ENCODE results near the gene TMA7.

Gene TMA7

DNA sequence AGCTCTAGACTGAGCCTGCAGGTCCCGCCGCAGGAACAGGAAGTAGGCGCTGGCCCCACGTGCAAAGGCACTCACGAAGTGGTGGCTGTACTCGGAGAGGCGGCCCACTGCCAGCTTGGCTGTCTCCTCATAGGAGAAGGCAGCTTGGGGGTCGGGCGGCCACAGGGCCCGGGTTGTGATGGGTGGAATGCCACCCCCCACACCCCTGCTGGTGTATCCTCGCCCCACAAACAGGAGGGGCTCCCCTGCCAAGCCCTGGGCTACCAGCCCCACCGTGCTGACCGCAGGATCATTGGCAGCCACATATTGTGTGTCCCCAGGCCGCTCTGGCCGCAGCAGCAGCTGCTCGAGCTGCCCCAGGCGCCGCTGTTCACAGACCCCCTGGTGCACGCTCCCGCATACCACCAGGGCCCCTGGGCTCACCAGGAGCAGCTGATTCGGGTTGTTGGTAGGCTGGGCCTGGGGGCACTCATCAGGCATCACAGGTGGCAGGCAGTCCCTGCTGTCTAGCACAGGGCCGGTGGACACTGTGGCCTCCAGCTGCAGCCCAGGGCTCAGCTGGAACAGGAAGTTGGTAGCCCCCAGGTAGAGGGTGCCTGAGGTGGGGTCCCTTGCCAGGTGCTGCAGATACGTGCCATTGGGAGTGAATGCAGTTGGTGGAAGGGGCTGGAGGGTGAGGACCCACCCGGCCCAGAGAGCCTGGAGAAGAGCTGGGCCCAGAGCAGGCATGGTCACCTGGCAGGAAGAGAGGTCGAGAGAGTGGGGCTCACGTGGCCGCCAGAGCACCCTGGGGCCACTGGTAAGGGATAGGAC lies 16.0 kb upstream of the TMA7 start:
- Histone ChIP-seq H3K4me3 (ENCODE audit: extremely low read depth, insufficient read depth, low read length, poor library complexity, severe bottlenecking) (no peak overlapping the region), H3K36me3 (ENCODE audit: control insufficient read depth, insufficient read depth, low read length) (peaks cover 29% of the 10 kb centered on the region), H3K4me1 (ENCODE audit: control insufficient read depth, insufficient read depth, low read length, poor library complexity, severe bottlenecking) (peaks cover 25% of the 10 kb centered on the region), H3K9me3 (ENCODE audit: control insufficient read depth, low read length) (no peaks in the 10 kb centered on the region), H3K27ac (ENCODE audit: low read depth, low read length, severe bottlenecking) (no peak overlapping the region)
- 95 to 96% methylated on average over 22 to 25 of the region's 27 CpGs for WGBS, 2 experiments (ENCODE audit: insufficient coverage in 2 of 2)

DNA sequence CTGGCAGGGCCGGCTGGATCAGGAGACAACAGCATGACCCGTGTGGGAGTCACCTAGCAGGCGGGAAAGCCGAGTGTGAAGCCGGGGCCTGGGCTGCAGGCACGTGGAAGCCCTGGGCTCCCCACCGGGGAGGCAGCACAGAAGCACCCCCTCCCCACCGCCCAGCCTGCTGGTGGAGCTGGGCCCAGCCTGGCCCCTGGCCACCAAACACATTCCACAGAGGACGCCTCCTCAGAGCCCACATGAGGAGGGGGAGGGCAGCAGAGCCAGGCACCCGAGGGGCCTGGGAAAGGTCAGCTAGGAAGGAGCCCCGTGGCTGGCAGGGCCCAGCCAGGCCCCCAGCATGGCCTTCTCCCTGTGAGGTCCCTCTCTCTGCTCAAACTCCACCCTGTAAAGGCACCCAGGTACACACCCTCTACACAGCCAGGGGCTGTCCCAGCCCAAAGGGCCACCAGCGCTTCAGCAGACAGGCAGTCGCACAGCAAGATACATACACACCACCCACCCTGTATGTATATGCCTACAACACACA lies 14.7 kb upstream of the TMA7 start:
- Histone ChIP-seq H3K9me3 (ENCODE audit: control insufficient read depth, low read length) (no peaks in the 10 kb centered on the region), H3K4me1 (ENCODE audit: control insufficient read depth, insufficient read depth, low read length, poor library complexity, severe bottlenecking) (peaks cover 28% of the 10 kb centered on the region), H3K4me3 (ENCODE audit: extremely low read depth, insufficient read depth, low read length, poor library complexity, severe bottlenecking) (no peak overlapping the region), H3K27ac (ENCODE audit: low read depth, low read length, severe bottlenecking) (no peak overlapping the region), H3K36me3 (ENCODE audit: control insufficient read depth, insufficient read depth, low read length) (peaks cover 23% of the 10 kb centered on the region)
- WGBS, 2 experiments (ENCODE audit: insufficient coverage in 2 of 2): 77 to 90% methylated on average over 5 to 9 of the region's 13 CpGs

DNA sequence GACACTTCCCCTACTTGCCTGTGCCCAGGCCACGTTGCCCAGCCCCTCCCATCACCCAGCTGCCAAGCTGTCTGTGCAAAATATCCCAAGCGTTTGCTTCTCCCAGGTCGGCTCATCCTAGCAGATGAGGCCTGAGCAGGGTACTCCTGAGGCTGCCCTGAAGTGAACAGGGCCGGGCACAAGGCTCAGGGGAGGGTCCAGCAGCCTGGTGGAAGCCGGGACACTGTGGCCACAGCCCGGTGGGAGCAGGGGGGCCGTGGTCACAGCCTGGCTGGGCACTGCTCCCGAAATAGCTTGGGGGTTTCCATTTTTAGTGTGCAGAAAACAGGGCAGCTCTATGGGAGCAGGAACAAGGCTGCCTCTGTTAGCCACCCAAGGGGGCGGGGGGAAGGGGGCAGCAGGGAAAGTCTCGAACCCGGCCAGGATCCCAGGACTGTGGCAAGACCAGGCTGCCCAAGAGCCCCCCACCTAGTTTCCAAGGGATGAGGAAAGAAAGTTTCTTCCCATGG lies 13.6 kb upstream of the TMA7 start:
- Histone ChIP-seq H3K27ac (ENCODE audit: low read depth, low read length, severe bottlenecking) (no peak overlapping the region), H3K4me3 (ENCODE audit: extremely low read depth, insufficient read depth, low read length, poor library complexity, severe bottlenecking) (no peak overlapping the region), H3K9me3 (ENCODE audit: control insufficient read depth, low read length) (no peaks in the 10 kb centered on the region), H3K36me3 (ENCODE audit: control insufficient read depth, insufficient read depth, low read length) (peaks cover 21% of the 10 kb centered on the region), H3K4me1 (ENCODE audit: control insufficient read depth, insufficient read depth, low read length, poor library complexity, severe bottlenecking) (peaks cover 31% of the 10 kb centered on the region)
- WGBS, 2 experiments (ENCODE audit: insufficient coverage in 2 of 2): 80 to 86% methylated on average over 6 to 11 of the region's 11 CpGs

DNA sequence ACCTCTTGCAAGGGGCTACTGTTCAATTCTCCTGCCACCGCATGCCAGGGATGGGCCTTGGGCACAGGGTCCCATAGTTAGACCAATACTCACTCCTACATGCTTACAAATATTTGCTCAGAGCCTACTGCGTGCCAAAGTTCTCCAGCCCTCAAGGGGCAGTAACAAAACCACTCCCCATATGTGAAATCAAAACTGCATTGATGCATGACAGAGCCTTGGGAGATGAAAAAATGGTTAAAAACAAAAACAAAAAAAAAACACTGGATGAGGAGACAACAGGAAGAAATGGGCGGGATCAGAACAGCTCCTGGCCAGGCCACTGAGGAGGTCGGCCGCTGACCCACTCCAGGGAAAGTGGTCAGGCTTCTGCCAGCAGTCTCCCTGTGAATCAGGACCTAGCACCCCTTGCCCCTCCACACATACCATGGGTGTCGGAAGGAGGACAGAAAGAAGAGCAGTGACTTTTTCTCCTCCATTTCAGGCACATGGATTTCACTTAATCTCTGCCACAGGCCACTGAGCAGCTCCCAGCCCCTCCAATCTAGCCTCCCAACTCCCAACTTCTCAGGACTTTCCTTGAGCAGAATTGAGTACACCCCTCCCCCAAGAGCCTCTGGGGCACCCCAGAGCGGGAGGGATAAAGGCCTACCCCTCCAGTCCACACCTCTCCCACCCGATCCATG lies 13.0 kb upstream of the TMA7 start:
- Histone ChIP-seq H3K36me3 (ENCODE audit: control insufficient read depth, insufficient read depth, low read length) (peaks cover 27% of the 10 kb centered on the region), H3K4me3 (ENCODE audit: extremely low read depth, insufficient read depth, low read length, poor library complexity, severe bottlenecking) (no peak overlapping the region), H3K9me3 (ENCODE audit: control insufficient read depth, low read length) (no peaks in the 10 kb centered on the region), H3K4me1 (ENCODE audit: control insufficient read depth, insufficient read depth, low read length, poor library complexity, severe bottlenecking) (peaks cover 31% of the 10 kb centered on the region), H3K27ac (ENCODE audit: low read depth, low read length, severe bottlenecking) (peak overlapping the region; percentile 41)
- 76 to 91% methylated on average over 3 to 6 of the region's 8 CpGs for WGBS, 2 experiments (ENCODE audit: insufficient coverage in 2 of 2)

DNA sequence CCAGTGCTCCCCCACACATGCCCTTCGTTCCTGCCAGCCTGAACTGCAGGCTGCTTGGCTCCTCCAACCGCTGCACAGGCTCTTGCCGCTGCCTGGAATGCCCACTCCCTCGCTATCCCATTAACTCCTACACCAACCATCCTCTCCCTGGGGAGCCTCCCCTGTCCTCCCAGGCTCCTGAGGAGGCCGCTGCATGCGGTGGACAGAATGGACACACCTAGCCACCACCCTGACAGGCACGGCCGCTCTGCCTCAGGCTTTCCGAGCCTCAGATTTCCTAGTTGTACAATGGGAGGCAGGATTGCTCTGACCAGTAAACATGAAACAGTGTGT lies 12.5 kb upstream of the TMA7 start:
- peaks cover 33% of the 10 kb centered on the region for H3K4me1 ChIP-seq (ENCODE audit: control insufficient read depth, insufficient read depth, low read length, poor library complexity, severe bottlenecking)
- WGBS, 2 experiments (ENCODE audit: insufficient coverage in 2 of 2): 89 to 91% methylated on average over 6 to 8 of the region's 9 CpGs
- no peak overlapping the region for H3K27ac ChIP-seq (ENCODE audit: low read depth, low read length, severe bottlenecking)
- peaks cover 32% of the 10 kb centered on the region for H3K36me3 ChIP-seq (ENCODE audit: control insufficient read depth, insufficient read depth, low read length)
- H3K9me3 ChIP-seq (ENCODE audit: control insufficient read depth, low read length): no peaks in the 10 kb centered on the region
- H3K4me3 ChIP-seq (ENCODE audit: extremely low read depth, insufficient read depth, low read length, poor library complexity, severe bottlenecking): peak overlapping the region; percentile 6

DNA sequence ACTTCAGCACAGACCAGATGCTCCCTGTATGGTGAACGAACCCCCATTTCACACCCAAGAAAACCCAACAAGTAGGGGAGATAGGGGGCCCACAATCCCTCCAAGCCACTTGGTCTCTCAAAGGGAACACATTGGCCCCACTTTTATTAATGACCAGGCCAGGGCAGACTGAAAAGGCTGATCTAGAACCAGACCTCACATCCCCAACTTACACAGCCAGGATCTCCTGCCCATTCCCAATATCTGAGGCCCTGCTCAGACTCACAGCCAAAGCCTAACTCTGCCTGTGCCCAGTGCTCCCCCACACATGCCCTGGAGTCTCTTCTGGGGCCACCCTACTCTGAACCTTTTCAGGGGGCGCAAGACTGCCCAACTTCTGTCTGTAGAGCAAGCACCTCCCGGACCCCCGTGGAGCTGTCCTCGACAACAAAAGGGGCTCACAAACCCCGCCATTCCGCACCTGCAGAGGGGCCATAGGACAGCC lies 11.9 kb upstream of the TMA7 start:
- H3K36me3 ChIP-seq (ENCODE audit: control insufficient read depth, insufficient read depth, low read length): peaks cover 38% of the 10 kb centered on the region
- WGBS, 2 experiments (ENCODE audit: insufficient coverage in 2 of 2): 25 to 33% methylated on average over 6 of the region's 7 CpGs
- no peak overlapping the region for H3K27ac ChIP-seq (ENCODE audit: low read depth, low read length, severe bottlenecking)
- no peaks in the 10 kb centered on the region for H3K9me3 ChIP-seq (ENCODE audit: control insufficient read depth, low read length)
- peak overlapping the region; percentile 59 for H3K4me3 ChIP-seq (ENCODE audit: extremely low read depth, insufficient read depth, low read length, poor library complexity, severe bottlenecking)
- H3K4me1 ChIP-seq (ENCODE audit: control insufficient read depth, insufficient read depth, low read length, poor library complexity, severe bottlenecking): peaks cover 38% of the 10 kb centered on the region

DNA sequence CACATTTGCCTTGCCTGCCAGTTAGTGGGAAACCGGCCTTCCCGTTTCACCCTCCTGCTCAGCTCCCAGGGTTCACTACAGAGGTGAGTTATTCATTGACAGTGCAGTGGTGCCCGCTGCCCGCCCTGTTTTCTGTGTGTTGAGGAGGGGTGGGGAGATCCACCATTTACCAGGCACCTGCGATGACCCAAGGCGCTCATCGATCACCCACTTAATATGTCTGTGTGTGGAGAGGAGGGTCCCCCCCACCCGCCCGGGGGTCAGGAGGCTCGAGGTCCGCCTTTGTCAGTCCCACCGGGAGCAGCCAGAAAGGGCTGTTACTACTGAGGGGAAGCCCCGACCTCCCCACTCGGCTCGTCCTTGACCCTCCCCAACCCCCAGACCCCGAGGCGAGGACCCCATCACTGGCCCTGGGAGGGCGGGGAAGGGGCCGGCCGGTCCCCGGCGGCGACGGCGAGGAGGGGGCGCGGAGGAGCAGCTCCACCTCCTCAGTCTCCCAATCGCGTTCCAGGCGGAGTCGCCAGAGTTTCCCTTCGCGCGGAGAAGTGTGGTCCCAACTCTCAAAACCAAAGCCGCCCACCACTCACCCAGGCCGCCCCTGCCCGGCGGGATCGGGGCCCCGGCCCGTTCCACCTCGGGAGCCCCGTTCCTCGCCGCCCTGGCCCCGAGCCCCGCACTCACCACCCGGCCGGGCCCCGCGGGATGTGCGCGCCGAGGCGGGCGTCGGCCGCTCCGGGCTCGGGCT lies 11.3 kb upstream of the TMA7 start:
- Histone ChIP-seq H3K4me3 (ENCODE audit: extremely low read depth, insufficient read depth, low read length, poor library complexity, severe bottlenecking) (peak overlapping the region; percentile 59), H3K4me1 (ENCODE audit: control insufficient read depth, insufficient read depth, low read length, poor library complexity, severe bottlenecking) (peaks cover 38% of the 10 kb centered on the region)
- 0% methylated on average over 43 to 49 of the region's 60 CpGs for WGBS, 2 experiments (ENCODE audit: insufficient coverage in 2 of 2)

DNA sequence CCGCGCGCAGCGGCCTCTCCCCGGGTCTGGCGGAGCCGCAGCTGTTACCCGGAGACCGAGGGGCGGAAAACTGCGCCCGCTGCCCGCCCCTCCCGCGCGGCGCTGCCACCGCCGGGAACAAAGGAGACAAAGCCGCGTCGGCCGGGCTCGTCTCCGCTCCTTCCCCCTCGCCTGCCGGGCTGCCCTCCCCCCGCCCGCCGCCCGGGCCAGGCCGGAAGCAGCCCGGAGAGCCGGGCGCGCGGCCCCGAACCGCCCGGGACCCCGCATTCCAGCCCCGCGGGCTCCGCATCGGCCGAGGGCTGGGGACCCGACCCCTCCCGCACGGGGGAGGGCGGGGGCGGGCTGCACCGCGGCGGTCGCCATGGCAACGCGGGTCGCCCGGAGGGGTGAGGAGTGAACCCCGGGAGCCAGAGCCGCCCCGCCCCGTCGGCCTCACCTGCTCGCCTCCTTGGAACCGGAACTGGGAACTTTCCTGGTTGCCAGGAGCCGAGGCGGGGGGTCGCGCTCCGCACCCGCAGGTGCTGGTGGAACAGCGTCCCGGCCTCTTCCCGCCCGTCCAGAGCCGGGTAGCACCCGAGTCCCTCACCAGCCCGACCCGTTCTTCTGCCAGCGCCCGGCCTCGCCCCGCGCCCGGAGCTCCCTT lies 10.6 kb upstream of the TMA7 start:
- Histone ChIP-seq H3K4me3 (ENCODE audit: extremely low read depth, insufficient read depth, low read length, poor library complexity, severe bottlenecking) (peak overlapping the region; percentile 59), H3K9me3 (ENCODE audit: control insufficient read depth, low read length) (no peaks in the 10 kb centered on the region), H3K36me3 (ENCODE audit: control insufficient read depth, insufficient read depth, low read length) (peaks cover 39% of the 10 kb centered on the region), H3K27ac (ENCODE audit: low read depth, low read length, severe bottlenecking) (peak overlapping the region; percentile 94), H3K4me1 (ENCODE audit: control insufficient read depth, insufficient read depth, low read length, poor library complexity, severe bottlenecking) (peaks cover 38% of the 10 kb centered on the region)
- WGBS, 2 experiments (ENCODE audit: insufficient coverage in 2 of 2): 0% methylated on average over 59 to 61 of the region's 86 CpGs

More for the DNA sequence above, 11.3 kb upstream of the TMA7 start:
- Histone ChIP-seq H3K27ac (ENCODE audit: low read depth, low read length, severe bottlenecking) (peak overlapping the region; percentile 94), H3K36me3 (ENCODE audit: control insufficient read depth, insufficient read depth, low read length) (peaks cover 39% of the 10 kb centered on the region), H3K9me3 (ENCODE audit: control insufficient read depth, low read length) (no peaks in the 10 kb centered on the region)

DNA sequence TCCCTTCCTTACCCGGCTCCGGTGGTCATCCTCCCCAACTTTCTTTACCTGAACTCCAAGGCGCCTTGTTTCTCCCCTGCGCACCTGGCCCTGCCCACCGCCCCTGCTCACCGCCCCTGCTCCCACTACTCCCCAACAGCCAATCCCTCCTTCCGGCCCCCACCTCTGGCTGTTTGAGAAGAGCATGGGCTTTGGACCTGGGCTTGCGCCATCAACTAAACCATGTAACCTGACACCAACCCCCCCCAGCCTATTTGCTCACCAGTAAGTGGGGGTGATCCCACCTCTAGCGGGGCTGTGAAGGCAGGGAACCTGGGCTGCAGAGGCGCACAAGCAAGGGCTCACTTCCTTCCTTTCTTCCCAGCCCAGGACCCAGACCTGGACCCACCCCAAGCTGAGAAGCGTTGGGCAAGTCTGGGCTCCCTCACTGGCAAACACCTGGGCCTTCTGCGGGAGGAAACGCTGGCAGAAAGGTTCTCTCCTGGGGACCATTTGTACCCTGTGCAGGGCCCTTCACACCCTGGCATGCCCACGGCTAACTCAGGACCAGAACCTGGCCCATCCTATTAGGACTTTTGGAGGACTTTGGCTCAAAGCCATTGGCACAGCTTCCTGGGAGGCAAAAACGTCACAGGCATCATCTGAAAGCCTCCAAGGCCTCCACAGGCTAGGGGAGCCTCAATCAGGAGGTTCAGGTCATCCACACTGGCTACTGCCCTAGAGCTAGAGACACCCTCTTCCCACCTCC lies 9.9 kb upstream of the TMA7 start, which contains the start of gene PLXNB1:
Gene PLXNB1, minus strand, starts transcription at position 127 of the 748 bp plus-strand sequence. CDS start 5,475 bp downstream, outside the sequence.
- peak within 1 kb of the TSS; percentile 59 for H3K4me3 ChIP-seq (ENCODE audit: extremely low read depth, insufficient read depth, low read length, poor library complexity, severe bottlenecking)
- H3K36me3 ChIP-seq (ENCODE audit: control insufficient read depth, insufficient read depth, low read length): peaks cover 40% of the 10 kb centered on the region
- no peaks in the 10 kb centered on the region for H3K9me3 ChIP-seq (ENCODE audit: control insufficient read depth, low read length)
- 20 to 23% methylated on average over 7 to 11 of the region's 15 CpGs for WGBS, 2 experiments (ENCODE audit: insufficient coverage in 2 of 2)
- peaks cover 38% of the 10 kb centered on the region for H3K4me1 ChIP-seq (ENCODE audit: control insufficient read depth, insufficient read depth, low read length, poor library complexity, severe bottlenecking)
- H3K27ac ChIP-seq (ENCODE audit: low read depth, low read length, severe bottlenecking): peak within 1 kb of the TSS; percentile 94
